Mesendoderm (in vitro differentiated cells): ENCODE measurements around the gene DDR1.

Source experiments
- DNase-seq: peaks from one replicate; pipeline ENCODE4 v3.0.0; 2013
- H2AK5ac ChIP-seq: 2 replicates; pipeline ENCODE4 v1.6.1; 2013; ENCODE audit warnings: low read length, inconsistent platforms
- H2BK120ac ChIP-seq: 2 replicates; pipeline ENCODE4 v1.6.1; 2013; ENCODE audit warnings: low read depth, mild to moderate bottlenecking, low read length, moderate library complexity, mixed read lengths
- H2BK15ac ChIP-seq: replicated peaks from 2 replicates; pipeline ENCODE4 v1.6.1; 2013; ENCODE audit warnings: low read depth, mild to moderate bottlenecking, moderate library complexity
- H2BK5ac ChIP-seq: 2 replicates; pipeline ENCODE4 v1.6.1; 2013; ENCODE audit warnings: low read length, inconsistent platforms
- H3K18ac ChIP-seq: 2 replicates; pipeline ENCODE4 v1.6.1; 2013; ENCODE audit warnings: mild to moderate bottlenecking, low read length, mixed read lengths
- H3K23ac ChIP-seq: one replicate; pipeline ENCODE4 v1.6.1; 2013; ENCODE audit warnings: low read length
- H3K27ac ChIP-seq: 2 replicates; pipeline ENCODE4 v1.5.1; 2013; ENCODE audit warnings: low read depth, mild to moderate bottlenecking, inconsistent platforms, low read length, moderate library complexity
- H3K27me3 ChIP-seq: 2 replicates; pipeline ENCODE4 v1.6.1; 2013; ENCODE audit warnings: low read length, control low read depth, mild to moderate bottlenecking, inconsistent platforms; ENCODE audit not compliant: insufficient read depth, poor library complexity
- H3K36me3 ChIP-seq: 2 replicates; pipeline ENCODE4 v1.6.1; 2013; ENCODE audit warnings: low read length, inconsistent platforms; ENCODE audit not compliant: control insufficient read depth, insufficient read depth
- H3K4ac ChIP-seq: one replicate; pipeline ENCODE4 v1.6.1; 2013; ENCODE audit warnings: low read depth, mild to moderate bottlenecking, low read length, moderate library complexity
- H3K4me1 ChIP-seq: 2 replicates; pipeline ENCODE4 v1.6.1; 2013; ENCODE audit warnings: low read depth, low read length, inconsistent platforms; ENCODE audit not compliant: control insufficient read depth
- H3K4me2 ChIP-seq: 2 replicates; pipeline ENCODE4 v1.6.1; 2013; ENCODE audit warnings: low read length
- H3K4me3 ChIP-seq: 2 replicates; pipeline ENCODE4 v1.5.1; 2013; ENCODE audit warnings: mild to moderate bottlenecking, low read length
- H3K56ac ChIP-seq: one replicate; pipeline ENCODE4 v1.6.1; 2013; ENCODE audit warnings: low read length
- H3K79me1 ChIP-seq: 2 replicates; pipeline ENCODE4 v1.6.1; 2013; ENCODE audit warnings: low read length, inconsistent platforms
- H3K79me2 ChIP-seq: 2 replicates; pipeline ENCODE4 v1.6.1; 2013; ENCODE audit warnings: mild to moderate bottlenecking, low read length; ENCODE audit not compliant: control insufficient read depth, insufficient read depth
- H3K9ac ChIP-seq: 2 replicates; pipeline ENCODE4 v1.6.1; 2013; ENCODE audit warnings: low read length, inconsistent platforms
- H4K5ac ChIP-seq: one replicate; pipeline ENCODE4 v1.6.1; 2013; ENCODE audit warnings: low read length
- H4K8ac ChIP-seq: one replicate; pipeline ENCODE4 v1.6.1; 2013; ENCODE audit warnings: low read depth, mild to moderate bottlenecking, control low read depth, low read length, moderate library complexity
- WGBS: extraction: QIAGEN DNeasy Blood & Tissue Kit; methylation state at CpG from one replicate; pipeline ENCODE4 v1.1.7; 2013; ENCODE audit warnings: low lambda C conversion rate, missing lambda C conversion rate; ENCODE audit not compliant: insufficient coverage; ENCODE audit errors: extremely low coverage; 5-methylcytosine and 5-hydroxymethylcytosine counted together

DDR1 gene

GRCh38 chr6:30888816-30889495, 4.6 kb downstream of the DDR1 start:
- peaks cover 14% of the 10 kb centered on the region for H3K36me3 ChIP-seq
- no peak for DNase-seq
- H4K5ac ChIP-seq: no peak overlapping the region
- H3K4me2 ChIP-seq: no peak overlapping the region
- H3K27ac ChIP-seq: no peak overlapping the region
- WGBS: no CpG with 5 or more reads among the region's 18 CpGs
- H3K4me3 ChIP-seq: no peak overlapping the region
- no peak overlapping the region for H2BK5ac ChIP-seq
- no peak overlapping the region for H3K4ac ChIP-seq
- H3K79me1 ChIP-seq: peaks cover 18% of the 10 kb centered on the region
- no peak overlapping the region for H4K8ac ChIP-seq
- H2BK120ac ChIP-seq: no peak overlapping the region
- H2BK15ac ChIP-seq: no peak overlapping the region
- peaks cover 43% of the 10 kb centered on the region for H3K79me2 ChIP-seq
- H3K4me1 ChIP-seq: peaks cover 11% of the 10 kb centered on the region
- no peak overlapping the region for H3K56ac ChIP-seq
- no peak overlapping the region for H3K18ac ChIP-seq
- no peak overlapping the region for H2AK5ac ChIP-seq
- no peaks in the 10 kb centered on the region for H3K27me3 ChIP-seq
- no peak overlapping the region for H3K9ac ChIP-seq
- H3K23ac ChIP-seq: no peak overlapping the region

GRCh38 chr6:30889496-30889885, 5.2 kb downstream of the DDR1 start:
- Histone ChIP-seq H3K18ac (no peak overlapping the region), H2AK5ac (no peak overlapping the region), H2BK120ac (no peak overlapping the region), H3K4ac (no peak overlapping the region), H3K27me3 (no peaks in the 10 kb centered on the region), H3K36me3 (peaks cover 14% of the 10 kb centered on the region), H2BK15ac (no peak overlapping the region), H3K79me1 (peaks cover 18% of the 10 kb centered on the region), H3K23ac (no peak overlapping the region), H4K8ac (no peak overlapping the region), H3K27ac (no peak overlapping the region), H4K5ac (no peak overlapping the region), H3K4me3 (no peak overlapping the region), H3K79me2 (peaks cover 43% of the 10 kb centered on the region), H3K4me1 (peaks cover 11% of the 10 kb centered on the region), H3K9ac (no peak overlapping the region), H3K4me2 (no peak overlapping the region), H3K56ac (no peak overlapping the region), H2BK5ac (no peak overlapping the region)
- WGBS: no CpG with 5 or more reads among the region's 4 CpGs
- DNase-seq: no peak

- H3K27ac ChIP-seq: no peak overlapping the region
These were observed 5.8 kb downstream of the DDR1 start for GRCh38 chr6:30889921-30890645.

GRCh38 chr6:30890646-30891449, 6.5 kb downstream of the DDR1 start:
- DNase-seq: no peak
- Histone ChIP-seq H2BK15ac (no peak overlapping the region), H3K36me3 (peaks cover 17% of the 10 kb centered on the region), H3K79me1 (peaks cover 14% of the 10 kb centered on the region), H3K4me2 (no peak overlapping the region), H3K18ac (no peak overlapping the region), H3K27me3 (no peaks in the 10 kb centered on the region), H2AK5ac (no peak overlapping the region), H3K56ac (no peak overlapping the region), H3K23ac (no peak overlapping the region), H3K27ac (no peak overlapping the region), H4K5ac (no peak overlapping the region), H3K4me3 (no peak overlapping the region), H4K8ac (no peak overlapping the region), H3K79me2 (peaks cover 31% of the 10 kb centered on the region), H3K9ac (no peak overlapping the region), H2BK5ac (no peak overlapping the region), H2BK120ac (no peak overlapping the region), H3K4me1 (peaks cover 5% of the 10 kb centered on the region), H3K4ac (no peak overlapping the region)
- WGBS: no CpG with 5 or more reads among the region's 12 CpGs

More at GRCh38 chr6:30889921-30890645, 5.8 kb downstream of the DDR1 start:
- no peak overlapping the region for H2BK5ac ChIP-seq
- no peak overlapping the region for H3K56ac ChIP-seq
- no peaks in the 10 kb centered on the region for H3K27me3 ChIP-seq
- no peak overlapping the region for H3K4ac ChIP-seq
- H2BK15ac ChIP-seq: no peak overlapping the region
- no peak for DNase-seq
- no peak overlapping the region for H3K23ac ChIP-seq
- H3K79me1 ChIP-seq: peaks cover 18% of the 10 kb centered on the region
- peaks cover 11% of the 10 kb centered on the region for H3K4me1 ChIP-seq
- H3K18ac ChIP-seq: no peak overlapping the region
- peaks cover 17% of the 10 kb centered on the region for H3K36me3 ChIP-seq
- WGBS: no CpG with 5 or more reads among the region's 14 CpGs
- no peak overlapping the region for H3K4me2 ChIP-seq
- H2BK120ac ChIP-seq: no peak overlapping the region
- no peak overlapping the region for H4K8ac ChIP-seq
- H2AK5ac ChIP-seq: no peak overlapping the region
- H3K9ac ChIP-seq: no peak overlapping the region
- H3K4me3 ChIP-seq: no peak overlapping the region
- peaks cover 38% of the 10 kb centered on the region for H3K79me2 ChIP-seq
- H4K5ac ChIP-seq: no peak overlapping the region

GRCh38 chr6:30891450-30891723, 7.1 kb downstream of the DDR1 start:
- H3K36me3 ChIP-seq: peaks cover 17% of the 10 kb centered on the region
- no peaks in the 10 kb centered on the region for H3K27me3 ChIP-seq
- no peak overlapping the region for H4K8ac ChIP-seq
- H3K9ac ChIP-seq: no peak overlapping the region
- no peak overlapping the region for H2AK5ac ChIP-seq
- DNase-seq: no peak
- no peak overlapping the region for H3K18ac ChIP-seq
- H3K79me1 ChIP-seq: peaks cover 14% of the 10 kb centered on the region
- peaks cover 5% of the 10 kb centered on the region for H3K4me1 ChIP-seq
- no peak overlapping the region for H3K4me3 ChIP-seq
- H2BK120ac ChIP-seq: no peak overlapping the region
- no peak overlapping the region for H3K4ac ChIP-seq
- H2BK5ac ChIP-seq: no peak overlapping the region
- H3K27ac ChIP-seq: no peak overlapping the region
- H2BK15ac ChIP-seq: no peak overlapping the region
- H3K79me2 ChIP-seq: peaks cover 29% of the 10 kb centered on the region
- no peak overlapping the region for H4K5ac ChIP-seq
- no peak overlapping the region for H3K4me2 ChIP-seq
- no peak overlapping the region for H3K23ac ChIP-seq
- WGBS: no CpG with 5 or more reads among the region's 4 CpGs
- no peak overlapping the region for H3K56ac ChIP-seq
